ENCODE data around the gene PTBP2.

DNA sequence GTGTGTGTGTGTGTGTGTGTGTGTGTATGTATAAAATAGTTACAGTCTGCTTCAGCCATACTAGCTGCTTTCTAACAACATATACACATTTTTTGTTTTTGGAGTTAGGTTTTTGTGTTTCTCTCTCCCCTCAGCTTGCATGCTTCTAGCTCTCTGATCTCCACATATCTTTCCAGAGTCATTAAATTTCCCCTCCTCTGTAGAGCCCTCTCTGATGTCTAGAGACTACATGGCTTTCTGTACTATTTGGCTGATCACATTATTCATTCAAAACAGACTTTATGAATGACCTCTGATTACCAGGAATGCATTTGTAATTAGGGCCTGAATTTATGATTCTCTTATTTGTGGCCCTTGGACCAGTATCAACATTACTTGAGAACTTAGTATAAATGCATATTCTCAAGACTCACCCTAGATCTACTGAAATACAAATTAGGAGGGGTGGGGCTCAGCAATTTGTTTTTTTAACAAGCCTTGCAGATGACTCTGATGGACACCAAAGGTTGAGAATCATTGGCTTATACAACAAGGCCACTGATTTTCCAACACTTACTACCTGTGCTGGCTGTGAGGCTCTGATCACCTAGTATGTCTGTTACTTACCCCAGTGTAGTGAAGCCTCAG is 104.5 kb downstream of the PTBP2 start:
- TF ChIP-seq, protein P1, sequence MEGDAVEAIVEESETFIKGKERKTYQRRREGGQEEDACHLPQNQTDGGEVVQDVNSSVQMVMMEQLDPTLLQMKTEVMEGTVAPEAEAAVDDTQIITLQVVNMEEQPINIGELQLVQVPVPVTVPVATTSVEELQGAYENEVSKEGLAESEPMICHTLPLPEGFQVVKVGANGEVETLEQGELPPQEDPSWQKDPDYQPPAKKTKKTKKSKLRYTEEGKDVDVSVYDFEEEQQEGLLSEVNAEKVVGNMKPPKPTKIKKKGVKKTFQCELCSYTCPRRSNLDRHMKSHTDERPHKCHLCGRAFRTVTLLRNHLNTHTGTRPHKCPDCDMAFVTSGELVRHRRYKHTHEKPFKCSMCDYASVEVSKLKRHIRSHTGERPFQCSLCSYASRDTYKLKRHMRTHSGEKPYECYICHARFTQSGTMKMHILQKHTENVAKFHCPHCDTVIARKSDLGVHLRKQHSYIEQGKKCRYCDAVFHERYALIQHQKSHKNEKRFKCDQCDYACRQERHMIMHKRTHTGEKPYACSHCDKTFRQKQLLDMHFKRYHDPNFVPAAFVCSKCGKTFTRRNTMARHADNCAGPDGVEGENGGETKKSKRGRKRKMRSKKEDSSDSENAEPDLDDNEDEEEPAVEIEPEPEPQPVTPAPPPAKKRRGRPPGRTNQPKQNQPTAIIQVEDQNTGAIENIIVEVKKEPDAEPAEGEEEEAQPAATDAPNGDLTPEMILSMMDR (IDR thresholded peaks at IDR 0.05) = no peak
- TF ChIP-seq POLR2AphosphoS5 (IDR thresholded peaks at IDR 0.05) (no peak), POLR2A (IDR thresholded peaks at IDR 0.05) (no peak)

Measured in transverse colon (tissue), 4 donors.